Activated B cell treated with CpG ODN at 0.5 μM for 24 hours (primary cell): ENCODE results near the gene CCDC33. TPM values are rescaled to one million over a fixed set of nuclear protein-coding genes. Genes with fewer than 3 reads are reported as not detected.
A peak's percentile ranks its signal among the peaks of the same experiment; 100 is the strongest.

Experiments
- ATAC-seq: fragments of 200-7000 bp; cut with Tn5 transposase; one replicate; pipeline ENCODE4 v1.10.0; 2021; ENCODE audit warnings: low read depth, mild to moderate bottlenecking, moderate library complexity
- CTCF ChIA-PET: fragments of 350-600 bp; sonication (Branson Sonifier 250); formaldehyde crosslinking; loops from one replicate; lab custom pipeline; 2021; ENCODE audit warnings: antibody characterized with exemption; lab: Charles Lee
- POLR2A ChIA-PET: fragments of 350-600 bp; sonication (Branson Sonifier 250); formaldehyde crosslinking; loops from one replicate; lab custom pipeline; 2021; ENCODE audit warnings: antibody characterized with exemption; lab: Charles Lee
- DNase-seq: peaks from one replicate; pipeline ENCODE4 v3.0.0; 2022
- H3K27ac Mint-ChIP-seq: one replicate; pipeline ENCODE4 v1.8.0; 2020; ENCODE audit warnings: mixed read lengths
- H3K27me3 Mint-ChIP-seq: one replicate; pipeline ENCODE4 v1.8.0; 2021; ENCODE audit warnings: mixed read lengths
- H3K36me3 Mint-ChIP-seq: one replicate; pipeline ENCODE4 v1.8.0; 2021; ENCODE audit warnings: low read depth, mixed read lengths
- H3K4me1 Mint-ChIP-seq: one replicate; pipeline ENCODE4 v1.8.0; 2021; ENCODE audit warnings: mixed read lengths
- H3K4me3 Mint-ChIP-seq: one replicate; pipeline ENCODE4 v1.8.0; 2020; ENCODE audit warnings: mild to moderate bottlenecking, mixed read lengths
- H3K9me3 Mint-ChIP-seq: one replicate; pipeline ENCODE4 v1.8.0; 2020; ENCODE audit warnings: mixed read lengths
- CTCF ChIP-seq: fragments of 200-600 bp; IDR thresholded peaks from one replicate; pipeline ENCODE4 v1.8.0; 2022; ENCODE audit warnings: antibody characterized with exemption, mild to moderate bottlenecking
- intact Hi-C: fragments of 100-400 bp; cut with micrococcal nuclease; formaldehyde crosslinking; loops from one replicate; pipeline ENCODE4 v1.15.1; 2024
- total RNA-seq: library from RNA; stranded (reverse); gene quantifications from 2 replicates; pipeline ENCODE4 v1.2.3, GENCODE V29; 2022

Gene CCDC33
- total RNA-seq, 1 donor from 2014 or later = not detected

GRCh38 chr15:74383286-74383685, 147.2 kb downstream of the CCDC33 start:
- Mint-ChIP-seq H3K9me3 (no peaks in the 10 kb centered on the region), H3K36me3 (no peaks in the 10 kb centered on the region), H3K27ac (peak overlapping the region; percentile 97), H3K4me1 (peaks cover 78% of the 10 kb centered on the region), H3K27me3 (no peaks in the 10 kb centered on the region), H3K4me3 (peak overlapping the region; percentile 75)
- ChIA-PET CTCF (interaction anchor here (0.8 to 12.5 kb wide), 11 partner anchors 9 to 238 kb away, joined by 3 to 403 read pairs (median 10); partner anchors contain the start of genes SEMA7A and UBL7), POLR2A (interaction anchor here (1.2 to 14.2 kb wide), 8 partner anchors 9 to 406 kb away, joined by 3 to 563 read pairs (median 12); partner anchors contain the start of genes SEMA7A and UBL7)
- DNase-seq (no peak), ATAC-seq (no peak)
- no peak for TF ChIP-seq CTCF
- intact Hi-C loops = loop anchor here (1.0 kb wide), 1 partner anchor 51 kb away; no protein-coding TSS in a partner anchor

GRCh38 chr15:74383695-74384565, 147.8 kb downstream of the CCDC33 start:
- DNase-seq = peak; percentile 70
- H3K4me3 Mint-ChIP-seq = peak overlapping the region; percentile 75
- no peaks in the 10 kb centered on the region for H3K9me3 Mint-ChIP-seq
- peaks cover 78% of the 10 kb centered on the region for H3K4me1 Mint-ChIP-seq
- no peak for TF ChIP-seq CTCF
- CTCF ChIA-PET = interaction anchor here (1.3 to 12.5 kb wide), 9 partner anchors 8 to 106 kb away, joined by 4 to 403 read pairs (median 10); partner anchors contain the start of genes SEMA7A and UBL7
- no peaks in the 10 kb centered on the region for H3K36me3 Mint-ChIP-seq
- POLR2A ChIA-PET = interaction anchor here (0.6 to 14.2 kb wide), 18 partner anchors 9 to 490 kb away, joined by 3 to 563 read pairs (median 6); partner anchors contain the start of genes CSK, SEMA7A and UBL7
- intact Hi-C loops = loop anchor here (1.0 kb wide), 1 partner anchor 50 kb away; no protein-coding TSS in a partner anchor
- peak; percentile 49 for ATAC-seq
- H3K27me3 Mint-ChIP-seq = no peaks in the 10 kb centered on the region
- peak overlapping the region; percentile 97 for H3K27ac Mint-ChIP-seq

GRCh38 chr15:74384566-74384880, 148.4 kb downstream of the CCDC33 start:
- peak overlapping the region; percentile 97 for H3K27ac Mint-ChIP-seq
- no peaks in the 10 kb centered on the region for H3K9me3 Mint-ChIP-seq
- peak overlapping the region; percentile 75 for H3K4me3 Mint-ChIP-seq
- no peaks in the 10 kb centered on the region for H3K36me3 Mint-ChIP-seq
- no peaks in the 10 kb centered on the region for H3K27me3 Mint-ChIP-seq
- ATAC-seq = no peak
- ChIA-PET CTCF (interaction anchor here (0.6 to 12.5 kb wide), 11 partner anchors 8 to 723 kb away, joined by 3 to 403 read pairs (median 8); partner anchors contain the start of genes SEMA7A and UBL7), POLR2A (interaction anchor here (0.6 to 14.2 kb wide), 20 partner anchors 8 to 415 kb away, joined by 3 to 563 read pairs (median 4); partner anchors contain the start of genes CSK, SEMA7A and UBL7)
- H3K4me1 Mint-ChIP-seq = peaks cover 76% of the 10 kb centered on the region
- intact Hi-C loops = no loop called here
- DNase-seq = no peak
- no peak for TF ChIP-seq CTCF

GRCh38 chr15:74384881-74385643, 148.9 kb downstream of the CCDC33 start:
- H3K36me3 Mint-ChIP-seq = no peaks in the 10 kb centered on the region
- peak overlapping the region; percentile 97 for H3K27ac Mint-ChIP-seq
- H3K4me1 Mint-ChIP-seq = peaks cover 77% of the 10 kb centered on the region
- peak overlapping the region; percentile 75 for H3K4me3 Mint-ChIP-seq
- intact Hi-C loops = loop anchor here (1.0 kb wide), 3 partner anchors 11 to 76 kb away; partner anchors contain the start of gene UBL7
- DNase-seq (peak; percentile 67), ATAC-seq (peak; percentile 82)
- no peaks in the 10 kb centered on the region for H3K27me3 Mint-ChIP-seq
- no peak for TF ChIP-seq CTCF
- no peaks in the 10 kb centered on the region for H3K9me3 Mint-ChIP-seq
- ChIA-PET POLR2A (interaction anchor here (0.5 to 14.2 kb wide), 21 partner anchors 9 to 1353 kb away, joined by 3 to 563 read pairs (median 4); partner anchors contain the start of genes CSK, SEMA7A and UBL7), CTCF (interaction anchor here (0.6 to 12.5 kb wide), 12 partner anchors 9 to 723 kb away, joined by 3 to 403 read pairs (median 7); partner anchors contain the start of genes SEMA7A and UBL7)
